Measurements from ENCODE around the gene SOX30.

SOX30 gene

DNA sequence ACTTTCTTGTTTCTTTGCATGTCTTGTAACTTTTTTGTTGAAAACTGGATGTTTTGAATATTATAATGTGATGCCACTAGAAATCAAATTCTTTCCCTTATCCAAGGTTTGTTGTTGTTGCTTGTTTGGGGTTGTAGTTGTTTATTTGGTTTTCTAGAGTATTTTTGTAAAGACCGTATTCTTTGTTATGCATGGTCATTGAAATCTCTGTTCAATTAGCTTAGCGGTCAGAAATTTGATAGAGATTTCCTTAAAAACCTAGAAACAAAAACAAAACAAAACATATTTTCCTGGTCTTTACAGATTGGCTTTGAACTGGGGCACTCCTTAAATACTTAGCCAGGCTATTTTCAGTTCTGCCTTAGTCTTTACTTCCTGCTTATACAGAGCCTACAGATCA, 21.9 kb downstream of the SOX30 start:
- H3K4me3 ChIP-seq: no peak overlapping the region
- H3K27ac ChIP-seq: no peak overlapping the region
- TF ChIP-seq, protein P1, sequence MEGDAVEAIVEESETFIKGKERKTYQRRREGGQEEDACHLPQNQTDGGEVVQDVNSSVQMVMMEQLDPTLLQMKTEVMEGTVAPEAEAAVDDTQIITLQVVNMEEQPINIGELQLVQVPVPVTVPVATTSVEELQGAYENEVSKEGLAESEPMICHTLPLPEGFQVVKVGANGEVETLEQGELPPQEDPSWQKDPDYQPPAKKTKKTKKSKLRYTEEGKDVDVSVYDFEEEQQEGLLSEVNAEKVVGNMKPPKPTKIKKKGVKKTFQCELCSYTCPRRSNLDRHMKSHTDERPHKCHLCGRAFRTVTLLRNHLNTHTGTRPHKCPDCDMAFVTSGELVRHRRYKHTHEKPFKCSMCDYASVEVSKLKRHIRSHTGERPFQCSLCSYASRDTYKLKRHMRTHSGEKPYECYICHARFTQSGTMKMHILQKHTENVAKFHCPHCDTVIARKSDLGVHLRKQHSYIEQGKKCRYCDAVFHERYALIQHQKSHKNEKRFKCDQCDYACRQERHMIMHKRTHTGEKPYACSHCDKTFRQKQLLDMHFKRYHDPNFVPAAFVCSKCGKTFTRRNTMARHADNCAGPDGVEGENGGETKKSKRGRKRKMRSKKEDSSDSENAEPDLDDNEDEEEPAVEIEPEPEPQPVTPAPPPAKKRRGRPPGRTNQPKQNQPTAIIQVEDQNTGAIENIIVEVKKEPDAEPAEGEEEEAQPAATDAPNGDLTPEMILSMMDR (IDR thresholded peaks at IDR 0.05): no peak
- no peak for DNase-seq (ENCODE audit: low spot score)

DNA sequence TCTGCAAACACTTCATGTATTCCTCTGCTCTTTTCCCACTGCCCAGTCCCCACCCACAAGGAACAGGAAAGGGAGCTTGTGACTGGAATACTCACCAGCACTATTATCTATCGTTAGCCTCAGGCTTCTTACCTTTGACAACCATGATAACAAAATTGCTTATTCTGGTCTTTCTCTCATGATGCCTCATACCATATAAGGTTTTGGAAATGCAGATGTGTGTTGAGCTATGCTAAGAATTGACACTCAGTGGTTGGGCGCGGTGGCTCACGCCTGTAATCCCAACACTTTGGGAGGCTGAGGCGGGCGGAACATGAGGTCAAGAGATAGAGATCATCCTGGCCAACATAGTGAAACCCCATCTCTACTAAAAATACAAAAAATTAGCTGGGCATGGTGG, 25.4 kb downstream of the SOX30 start:
- TF ChIP-seq, protein P1 (IDR thresholded peaks at IDR 0.05): no peak
- DNase-seq (ENCODE audit: low spot score): no peak
- Histone ChIP-seq H3K27ac (no peak overlapping the region), H3K4me3 (no peak overlapping the region)

DNA sequence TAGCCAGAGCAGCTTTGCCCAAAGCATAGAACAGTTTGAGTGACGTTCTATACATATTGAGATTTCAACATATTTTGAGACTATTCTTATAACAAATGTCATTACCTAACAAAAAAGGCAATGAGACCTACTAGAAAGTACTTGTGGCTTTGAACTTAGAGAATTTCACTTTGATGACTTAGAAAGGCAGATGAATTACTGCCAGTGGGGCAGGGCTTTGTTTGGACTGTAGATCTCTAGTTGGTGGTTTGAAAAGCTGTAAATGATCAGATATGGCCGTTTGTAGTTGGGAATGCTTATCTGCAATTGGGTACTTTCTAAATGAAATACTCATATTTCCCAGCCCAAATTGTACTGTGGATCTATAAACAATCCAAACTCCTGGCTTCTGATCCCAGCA, 28.1 kb downstream of the SOX30 start:
- DNase-seq (ENCODE audit: low spot score): no peak
- TF ChIP-seq, protein P1 (IDR thresholded peaks at IDR 0.05): no peak
- no peak overlapping the region for H3K4me3 ChIP-seq
- H3K27ac ChIP-seq: no peak overlapping the region

GRCh38 chr5:157620776-157621175, 31.5 kb downstream of the SOX30 start:
- Histone ChIP-seq H3K4me3 (no peak overlapping the region), H3K27ac (no peak overlapping the region)
- TF ChIP-seq, protein P1 (IDR thresholded peaks at IDR 0.05): no peak
- DNase-seq (ENCODE audit: low spot score): no peak

DNA sequence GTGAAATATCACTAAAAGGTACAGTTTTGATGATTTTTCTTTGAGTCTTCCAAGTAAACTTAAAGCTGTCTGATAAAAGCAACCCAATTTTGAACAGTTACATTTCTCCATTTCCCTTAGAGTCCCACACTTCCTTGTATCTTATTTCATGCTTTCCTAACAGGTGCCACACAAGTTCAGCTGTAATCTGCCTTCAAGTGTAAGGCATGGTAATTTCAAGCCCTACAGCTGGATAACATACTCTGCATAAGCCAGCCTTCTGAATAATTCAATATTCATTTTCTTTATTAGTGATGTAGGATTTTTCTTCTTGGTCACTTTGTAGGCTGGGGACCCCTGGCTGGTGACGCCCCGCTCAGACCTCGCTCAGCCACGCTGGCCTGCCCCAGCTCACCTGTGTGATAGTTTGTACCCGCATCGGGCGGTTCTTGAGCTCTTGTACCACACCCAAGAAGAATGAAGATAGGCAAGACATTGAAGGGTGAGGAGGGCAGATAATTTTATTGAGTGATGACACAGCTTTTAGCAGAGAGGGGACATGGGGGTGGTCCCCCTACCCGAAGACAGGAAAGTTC, 34.0 kb downstream of the SOX30 start:
- no peak overlapping the region for H3K27ac ChIP-seq
- DNase-seq (ENCODE audit: low spot score): no peak
- no peak overlapping the region for H3K4me3 ChIP-seq
- TF ChIP-seq, protein P1 (IDR thresholded peaks at IDR 0.05): no peak

- Histone ChIP-seq H3K4me3 (no peak overlapping the region), H3K27ac (no peak overlapping the region)
- TF ChIP-seq, protein P1 (IDR thresholded peaks at IDR 0.05): no peak
- DNase-seq (ENCODE audit: low spot score): no peak
These were observed 35.5 kb downstream of the SOX30 start for GRCh38 chr5:157616785-157617184.

- Histone ChIP-seq H3K4me3 (no peak overlapping the region), H3K27ac (no peak overlapping the region)
- TF ChIP-seq, protein P1 (IDR thresholded peaks at IDR 0.05): no peak
- no peak for DNase-seq (ENCODE audit: low spot score)
These were observed 38.6 kb downstream of the SOX30 start for GRCh38 chr5:157613385-157614245.
